ENCODE results near the gene OR51E2.

DNA sequence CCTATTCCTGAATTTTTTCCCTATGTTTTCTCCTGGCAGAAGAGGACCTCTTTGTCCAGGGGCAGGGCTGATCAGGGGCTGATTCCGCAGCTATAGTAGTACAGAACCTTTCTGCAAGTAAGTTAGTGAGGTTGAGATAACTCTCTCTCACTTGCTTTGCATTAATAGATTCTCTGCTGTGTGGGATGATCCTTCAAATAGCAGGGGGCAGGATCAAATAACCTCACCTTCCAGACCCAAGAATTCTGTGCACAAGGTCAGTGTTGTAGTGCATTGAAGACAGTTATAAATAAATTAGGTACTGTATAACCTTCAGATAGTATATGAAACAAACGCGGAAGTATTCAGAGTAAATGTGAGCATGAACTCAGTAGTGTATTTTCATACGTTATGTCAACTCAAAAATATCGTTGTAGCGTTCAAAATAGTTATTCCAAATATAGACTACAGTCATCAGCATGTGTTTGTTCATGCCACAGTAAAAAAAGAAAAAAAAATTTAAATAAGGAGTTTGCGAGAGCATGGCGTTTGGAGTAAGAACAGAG is 7.2 kb upstream of the OR51E2 start:
- TF ChIP-seq POLR2AphosphoS5 (IDR thresholded peaks at IDR 0.05; ENCODE audit: low read depth, low read length) (no peak), SIN3A (IDR thresholded peaks at IDR 0.05; ENCODE audit: borderline replicate concordance, insufficient read depth, low read length) (no peak), REST (IDR thresholded peaks at IDR 0.05; ENCODE audit: insufficient read depth in 1 of 2, low read depth in 2 of 2, low read length in 2 of 2) (no peak), TAF1 (IDR thresholded peaks at IDR 0.05; ENCODE audit: borderline replicate concordance, insufficient read depth, low read length) (no peak)
